GM18507 (cell line): ENCODE measurements around the gene RUNX1.
A peak's percentile ranks its signal among the peaks of the same experiment; 100 is the strongest.

Experiments used
- DNase-seq: peaks from one replicate; pipeline ENCODE4 v3.0.0; 2011; ENCODE audit warnings: low read depth; ENCODE audit not compliant: insufficient read length; ENCODE audit errors: extremely low spot score
- FAIRE-seq: peaks from 2 replicates; lab custom pipeline; 2011; peaks lifted over from hg19 to GRCh38; lab: Jason Lieb, UNC

Gene RUNX1

DNA sequence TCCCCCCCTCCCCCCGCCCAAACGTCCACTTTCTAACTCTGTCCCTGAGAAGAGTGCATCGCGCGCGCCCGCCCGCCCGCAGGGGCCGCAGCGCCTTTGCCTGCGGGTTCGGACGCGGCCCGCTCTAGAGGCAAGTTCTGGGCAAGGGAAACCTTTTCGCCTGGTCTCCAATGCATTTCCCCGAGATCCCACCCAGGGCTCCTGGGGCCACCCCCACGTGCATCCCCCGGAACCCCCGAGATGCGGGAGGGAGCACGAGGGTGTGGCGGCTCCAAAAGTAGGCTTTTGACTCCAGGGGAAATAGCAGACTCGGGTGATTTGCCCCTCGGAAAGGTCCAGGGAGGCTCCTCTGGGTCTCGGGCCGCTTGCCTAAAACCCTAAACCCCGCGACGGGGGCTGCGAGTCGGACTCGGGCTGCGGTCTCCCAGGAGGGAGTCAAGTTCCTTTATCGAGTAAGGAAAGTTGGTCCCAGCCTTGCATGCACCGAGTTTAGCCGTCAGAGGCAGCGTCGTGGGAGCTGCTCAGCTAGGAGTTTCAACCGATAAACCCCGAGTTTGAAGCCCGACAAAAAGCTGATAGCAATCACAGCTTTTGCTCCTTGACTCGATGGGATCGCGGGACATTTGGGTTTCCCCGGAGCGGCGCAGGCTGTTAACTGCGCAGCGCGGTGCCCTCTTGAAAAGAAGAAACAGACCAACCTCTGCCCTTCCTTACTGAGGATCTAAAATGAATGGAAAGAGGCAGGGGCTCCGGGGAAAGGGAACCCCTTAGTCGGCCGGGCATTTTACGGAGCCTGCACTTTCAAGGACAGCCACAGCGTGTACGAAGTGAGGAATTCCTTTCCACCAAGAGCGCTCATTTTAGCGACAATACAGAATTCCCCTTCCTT is 158.1 kb downstream of the RUNX1 start:
- FAIRE-seq = no peak
- DNase-seq = no peak

DNA sequence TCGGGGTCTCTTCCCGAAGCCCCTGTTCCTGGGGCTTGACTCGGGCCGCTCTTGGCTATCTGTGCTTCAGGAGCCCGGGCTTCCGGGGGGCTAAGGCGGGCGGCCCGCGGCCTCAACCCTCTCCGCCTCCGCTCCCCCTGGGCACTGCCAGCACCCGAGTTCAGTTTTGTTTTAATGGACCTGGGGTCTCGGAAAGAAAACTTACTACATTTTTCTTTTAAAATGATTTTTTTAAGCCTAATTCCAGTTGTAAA is 158.7 kb downstream of the RUNX1 start:
- DNase-seq (no peak), FAIRE-seq (no peak)

DNA sequence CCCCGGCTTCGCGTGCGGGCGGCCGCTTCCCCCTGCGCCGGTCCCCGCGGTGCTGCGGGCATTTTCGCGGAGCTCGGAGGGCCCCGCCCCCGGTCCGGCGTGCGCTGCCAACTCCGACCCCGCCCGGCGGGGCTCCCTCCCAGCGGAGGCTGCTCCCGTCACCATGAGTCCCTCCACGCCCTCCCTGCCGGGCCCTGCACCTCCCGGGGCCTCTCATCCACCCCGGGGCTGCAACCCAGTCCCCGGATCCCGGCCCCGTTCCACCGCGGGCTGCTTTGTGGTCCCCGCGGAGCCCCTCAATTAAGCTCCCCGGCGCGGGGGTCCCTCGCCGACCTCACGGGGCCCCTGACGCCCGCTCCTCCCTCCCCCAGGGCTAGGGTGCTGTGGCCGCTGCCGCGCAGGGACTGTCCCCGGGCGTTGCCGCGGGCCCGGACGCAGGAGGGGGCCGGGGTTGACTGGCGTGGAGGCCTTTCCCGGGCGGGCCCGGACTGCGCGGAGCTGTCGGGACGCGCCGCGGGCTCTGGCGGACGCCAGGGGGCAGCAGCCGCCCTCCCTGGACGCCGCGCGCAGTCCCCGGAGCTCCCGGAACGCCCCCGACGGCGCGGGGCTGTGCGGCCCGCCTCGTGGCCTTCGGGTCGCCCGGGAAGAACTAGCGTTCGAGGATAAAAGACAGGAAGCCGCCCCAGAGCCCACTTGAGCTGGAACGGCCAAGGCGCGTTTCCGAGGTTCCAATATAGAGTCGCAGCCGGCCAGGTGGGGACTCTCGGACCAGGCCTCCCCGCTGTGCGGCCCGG is 159.2 kb downstream of the RUNX1 start:
- FAIRE-seq (peak; percentile 41), DNase-seq (no peak)

DNA sequence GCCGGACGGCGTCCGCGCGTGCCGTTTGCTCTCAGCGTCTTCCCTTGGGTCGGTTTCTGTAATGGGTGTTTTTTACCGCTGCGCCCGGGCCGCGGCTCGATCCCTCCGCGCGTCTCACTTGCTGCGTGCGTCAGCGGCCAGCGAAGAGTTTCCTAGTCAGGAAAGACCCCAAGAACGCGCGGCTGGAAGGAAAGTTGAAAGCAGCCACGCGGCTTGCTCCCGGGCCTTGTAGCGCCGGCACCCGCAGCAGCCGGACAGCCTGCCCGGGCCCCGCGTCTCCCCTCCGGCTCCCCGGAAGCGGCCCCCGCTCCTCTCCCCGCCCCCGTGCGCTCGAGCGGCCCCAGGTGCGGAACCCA is 159.8 kb downstream of the RUNX1 start:
- FAIRE-seq = no peak
- DNase-seq = no peak

DNA sequence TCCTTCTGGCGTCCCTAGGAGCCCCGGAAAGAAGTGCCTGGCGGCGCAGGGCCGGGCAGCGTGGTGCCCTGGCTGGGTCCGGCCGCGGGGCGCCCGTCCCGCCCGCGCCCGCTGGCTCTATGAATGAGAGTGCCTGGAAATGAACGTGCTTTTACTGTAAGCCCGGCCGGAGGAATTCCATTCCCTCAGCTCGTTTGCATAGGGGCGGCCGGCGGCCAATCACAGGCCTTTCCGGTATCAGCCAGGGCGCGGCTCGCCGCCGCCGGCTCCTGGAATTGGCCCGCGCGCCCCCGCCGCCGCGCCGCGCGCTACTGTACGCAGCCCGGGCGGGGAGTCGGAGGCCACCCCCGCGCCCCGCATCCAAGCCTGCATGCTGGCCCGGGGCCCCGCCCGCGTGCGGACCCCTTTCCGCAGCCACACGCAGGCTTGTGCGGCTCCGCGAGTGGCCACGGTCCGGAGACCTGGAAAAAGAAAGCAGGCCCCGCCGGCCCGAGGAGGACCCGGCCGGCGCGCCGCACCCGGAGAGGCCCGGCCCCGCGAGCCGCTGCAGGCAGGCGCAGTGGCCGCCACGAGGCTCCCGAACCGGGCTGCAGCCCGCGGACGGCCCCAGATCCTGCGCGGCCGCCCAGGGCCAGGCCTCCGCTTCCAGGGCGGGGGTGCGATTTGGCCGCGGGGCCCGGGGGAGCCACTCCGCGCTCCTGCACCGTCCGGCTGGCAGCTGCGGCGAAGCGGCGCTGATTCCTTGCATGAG is 160.4 kb downstream of the RUNX1 start:
- DNase-seq = peak; percentile 73
- FAIRE-seq = peak; percentile 80

DNA sequence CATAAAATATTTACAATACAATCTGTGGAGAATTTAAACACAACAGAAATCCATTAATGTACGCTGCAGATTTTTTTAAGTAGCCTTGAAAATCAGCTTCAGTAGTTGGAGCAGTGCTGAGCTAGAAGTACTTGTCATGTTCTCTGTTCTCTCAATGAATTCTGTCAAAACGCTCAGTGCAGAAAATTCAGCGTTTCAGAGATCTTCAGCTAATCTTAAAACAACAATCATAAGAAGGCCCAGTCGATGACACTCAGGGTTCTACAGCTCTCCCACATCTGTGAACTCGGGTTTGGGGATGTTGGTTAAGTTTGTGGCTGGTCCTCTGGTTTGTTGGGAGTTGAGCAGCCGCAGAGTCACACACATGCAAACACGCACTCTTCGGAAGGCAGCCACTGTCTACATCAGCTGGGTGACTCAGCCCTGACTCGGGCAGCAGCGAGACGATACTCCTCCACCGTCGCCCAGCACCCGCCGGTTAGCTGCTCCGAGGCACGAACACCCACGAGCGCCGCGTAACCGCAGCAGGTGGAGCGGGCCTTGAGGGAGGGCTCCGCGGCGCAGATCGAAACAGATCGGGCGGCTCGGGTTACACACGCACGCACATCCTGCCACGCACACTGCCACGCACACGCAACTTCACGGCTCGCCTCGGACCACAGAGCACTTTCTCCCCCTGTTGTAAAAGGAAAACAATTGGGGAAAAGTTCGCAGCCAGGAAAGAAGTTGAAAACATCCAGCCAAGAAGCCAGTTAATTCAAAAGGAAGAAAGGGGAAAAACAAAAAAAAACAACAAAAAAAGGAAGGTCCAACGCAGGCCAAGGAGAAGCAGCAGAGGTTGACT is 161.2 kb downstream of the RUNX1 start:
- FAIRE-seq (no peak), DNase-seq (no peak)

DNA sequence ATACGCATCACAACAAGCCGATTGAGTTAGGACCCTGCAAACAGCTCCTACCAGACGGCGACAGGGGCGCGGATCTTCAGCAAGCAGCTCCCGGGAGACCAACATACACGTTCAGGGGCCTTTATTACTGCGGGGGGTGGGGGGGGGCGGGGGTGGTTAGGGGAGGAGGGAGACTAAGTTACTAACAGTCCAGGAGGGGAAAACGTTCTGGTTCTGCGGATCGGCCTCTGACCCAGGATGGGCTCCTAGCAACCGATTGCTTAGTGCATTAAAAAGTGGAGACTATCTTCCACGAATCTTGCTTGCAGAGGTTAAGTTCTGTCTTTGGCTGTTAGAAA is 162.0 kb downstream of the RUNX1 start:
- FAIRE-seq = no peak
- no peak for DNase-seq

DNA sequence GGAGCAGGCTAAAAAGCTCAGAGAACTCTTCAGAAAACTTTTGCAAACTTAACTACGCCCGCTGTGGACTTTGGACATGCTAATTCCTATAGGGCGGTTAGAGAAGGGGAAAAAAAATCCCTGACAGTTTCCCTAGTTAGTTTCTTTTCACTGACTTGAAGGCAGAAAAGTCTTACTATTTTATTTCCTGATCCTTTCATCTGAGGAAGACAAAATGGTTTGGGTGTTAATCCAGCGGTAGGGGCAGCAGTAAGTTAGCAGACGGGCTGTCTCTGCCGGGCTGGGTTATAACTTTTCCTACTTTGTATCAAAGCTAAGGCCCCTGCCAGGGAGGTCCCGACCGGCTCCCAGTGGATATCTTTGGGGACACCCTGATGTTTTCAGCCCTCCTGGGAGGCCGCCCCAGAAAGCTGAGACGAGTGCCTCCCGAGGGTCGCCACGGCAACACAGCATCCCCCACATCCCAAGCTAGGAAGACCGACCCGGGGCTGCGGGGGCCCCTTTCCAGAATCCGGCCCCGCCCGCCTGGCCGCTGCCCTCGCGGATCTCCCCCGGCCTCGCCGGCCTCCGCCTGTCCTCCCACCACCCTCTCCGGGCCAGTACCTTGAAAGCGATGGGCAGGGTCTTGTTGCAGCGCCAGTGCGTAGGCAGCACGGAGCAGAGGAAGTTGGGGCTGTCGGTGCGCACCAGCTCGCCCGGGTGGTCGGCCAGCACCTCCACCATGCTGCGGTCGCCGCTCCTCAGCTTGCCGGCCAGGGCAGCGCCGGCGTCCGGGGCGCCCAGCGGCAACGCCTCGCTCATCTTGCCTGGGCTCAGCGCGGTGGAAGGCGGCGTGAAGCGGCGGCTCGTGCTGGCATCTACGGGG is 162.6 kb downstream of the RUNX1 start:
- DNase-seq (no peak), FAIRE-seq (no peak)

DNA sequence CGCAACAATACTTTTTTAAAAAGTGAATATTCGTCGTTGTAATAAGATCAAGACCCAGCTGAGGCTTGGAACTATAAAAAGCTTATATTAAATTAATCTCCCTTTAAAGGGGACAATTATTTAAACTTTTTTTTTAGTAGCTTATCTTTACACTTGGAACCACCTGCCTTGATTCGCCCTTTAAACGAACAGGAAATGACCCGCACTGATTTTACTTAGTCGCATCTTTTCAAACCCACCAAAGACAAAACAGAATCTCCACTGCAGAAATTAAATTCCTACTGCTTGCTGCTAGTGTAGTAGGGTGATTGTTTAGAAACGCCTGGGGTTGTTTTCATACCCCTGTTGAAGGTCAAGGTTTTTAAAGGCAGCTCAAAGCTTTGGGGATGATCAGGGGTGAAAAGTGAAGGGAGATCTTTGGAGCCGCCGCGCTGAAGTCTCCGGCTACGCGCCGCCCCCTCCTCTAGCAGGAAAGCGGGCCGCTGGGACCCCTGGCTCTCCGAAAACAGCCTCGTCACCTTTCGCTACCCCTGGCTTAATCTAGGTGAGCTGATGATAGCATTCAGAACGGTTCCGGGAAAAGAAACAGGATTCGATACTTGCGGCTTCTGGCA is 163.4 kb downstream of the RUNX1 start:
- DNase-seq = no peak

DNA sequence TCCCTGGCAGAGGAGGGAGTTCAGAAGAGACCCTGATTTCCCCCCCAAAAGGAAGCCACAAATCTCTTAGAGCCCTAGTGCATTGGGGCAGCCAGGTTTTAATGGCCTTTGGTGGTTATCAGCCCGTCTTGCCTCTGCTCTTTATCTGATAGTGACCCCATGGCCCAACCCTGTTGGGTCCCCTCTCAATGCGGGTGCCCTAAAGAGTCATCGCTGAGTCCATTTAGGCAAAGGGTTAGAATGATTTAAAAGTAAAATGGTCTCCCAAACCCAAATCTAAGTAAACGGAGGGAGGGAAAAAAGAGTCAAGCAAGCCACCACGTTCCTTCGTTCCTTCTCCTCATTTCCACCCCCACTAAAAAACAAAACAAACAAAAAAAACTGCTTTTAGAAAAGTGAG is 164.0 kb downstream of the RUNX1 start:
- FAIRE-seq = no peak

More for the DNA sequence above, 163.4 kb downstream of the RUNX1 start:
- no peak for FAIRE-seq

DNA sequence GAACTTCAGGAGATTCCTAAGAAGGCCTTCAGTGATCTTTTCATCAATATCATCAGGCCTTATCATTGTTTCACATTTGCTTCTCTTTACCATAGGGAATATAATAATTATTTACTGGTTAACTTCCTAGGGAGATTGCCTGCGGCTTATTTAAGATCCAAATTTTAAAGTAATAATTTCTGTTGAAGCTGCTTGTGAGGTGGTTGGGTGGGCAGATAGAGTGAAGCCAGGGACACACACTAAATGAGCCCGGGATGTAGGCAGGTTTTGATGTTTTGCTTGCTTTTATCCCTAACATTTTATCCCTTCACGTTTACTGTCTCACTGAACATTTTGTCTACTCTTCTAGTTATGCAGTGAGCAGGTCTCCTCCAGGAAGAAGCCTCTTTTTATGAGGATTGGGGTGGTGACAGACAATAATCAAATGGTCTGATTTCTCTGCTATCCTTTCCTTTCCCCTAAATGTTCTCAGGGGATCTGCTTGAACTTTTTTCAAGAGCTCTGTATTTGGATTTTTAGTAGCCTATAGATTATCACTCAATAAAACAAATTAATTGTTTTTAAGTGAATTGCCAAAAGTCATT is 164.7 kb downstream of the RUNX1 start:
- FAIRE-seq (no peak), DNase-seq (no peak)

More for the DNA sequence above, 164.0 kb downstream of the RUNX1 start:
- no peak for DNase-seq

DNA sequence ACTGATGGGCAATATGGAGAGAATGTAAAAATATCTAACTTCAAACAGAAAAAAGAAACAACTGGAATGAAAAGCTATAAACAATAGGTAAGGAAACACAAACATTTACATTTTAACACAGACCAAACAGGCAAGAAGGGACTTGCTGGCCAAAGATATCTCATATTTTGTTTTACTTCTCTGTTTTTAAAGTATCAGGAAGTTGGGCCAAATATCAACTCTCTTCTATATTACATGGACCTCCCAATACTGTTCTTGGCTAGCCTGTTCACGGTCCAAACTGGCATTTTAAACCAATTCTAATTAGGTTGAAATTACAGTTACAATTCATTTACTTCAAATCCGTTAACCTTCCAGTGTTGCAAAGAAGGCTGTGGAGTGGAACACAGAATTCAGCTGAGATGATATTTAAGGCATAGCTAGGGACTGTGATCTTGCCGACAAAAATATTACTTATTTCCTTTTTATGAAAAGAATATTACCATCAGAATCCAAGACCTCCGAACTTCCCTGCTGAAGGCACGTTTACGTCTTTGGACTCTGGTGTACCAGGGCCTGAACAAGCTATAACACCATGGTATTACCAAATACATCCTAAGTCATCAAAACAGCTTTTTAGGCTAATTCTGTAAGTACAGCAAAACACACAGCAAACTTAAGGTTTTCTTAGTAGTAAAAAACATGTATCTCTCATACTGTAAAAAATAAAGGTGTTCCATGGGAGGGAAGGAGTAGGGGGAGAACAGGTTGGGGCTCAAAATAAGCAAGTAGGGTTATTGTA is 165.4 kb downstream of the RUNX1 start:
- FAIRE-seq = no peak
- no peak for DNase-seq

DNA sequence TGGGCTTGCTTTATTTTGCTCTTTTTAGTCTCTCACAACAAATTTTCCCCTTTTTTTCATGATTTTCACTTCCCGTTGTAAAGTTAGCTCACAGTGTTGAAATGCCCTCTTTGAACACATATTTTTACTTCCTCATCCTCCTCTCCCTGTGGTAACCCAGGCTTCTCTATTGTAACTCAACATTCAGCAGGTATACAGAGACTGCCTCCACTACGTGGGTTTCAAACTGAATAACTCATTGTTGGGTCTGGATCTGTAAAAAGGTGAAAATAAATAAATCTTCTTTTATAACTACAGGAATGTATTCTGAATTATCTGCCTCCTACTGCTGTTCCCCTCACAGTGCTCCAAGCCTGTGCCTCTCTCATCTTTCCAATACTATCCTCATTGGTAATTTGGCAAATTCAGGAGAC is 166.4 kb downstream of the RUNX1 start:
- peak; percentile 79 for FAIRE-seq
- no peak for DNase-seq

DNA sequence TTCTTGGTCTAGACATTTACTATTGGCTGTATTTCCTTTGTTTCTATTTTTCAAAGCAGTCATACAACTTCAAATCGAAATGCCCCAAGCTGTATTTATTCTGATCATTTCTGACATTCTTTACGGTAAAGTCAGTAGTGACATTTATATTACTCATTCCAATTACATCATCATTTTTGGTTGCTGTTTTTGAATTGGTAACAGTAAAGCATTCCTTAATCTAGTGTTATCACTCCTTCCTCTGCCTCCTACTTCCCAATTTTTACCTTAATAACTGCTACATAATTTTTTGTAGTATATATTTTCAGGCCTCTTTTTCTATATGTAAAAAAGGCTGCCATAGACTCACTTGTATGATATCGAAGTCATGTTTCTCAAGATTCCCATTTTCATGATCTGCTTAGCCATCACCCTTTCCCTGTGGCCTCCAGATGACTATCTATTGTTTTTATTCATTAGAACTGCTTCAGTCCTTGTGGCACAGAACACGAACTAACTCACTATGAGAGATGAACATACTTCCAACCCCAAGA is 167.2 kb downstream of the RUNX1 start:
- DNase-seq = no peak
- no peak for FAIRE-seq

DNA sequence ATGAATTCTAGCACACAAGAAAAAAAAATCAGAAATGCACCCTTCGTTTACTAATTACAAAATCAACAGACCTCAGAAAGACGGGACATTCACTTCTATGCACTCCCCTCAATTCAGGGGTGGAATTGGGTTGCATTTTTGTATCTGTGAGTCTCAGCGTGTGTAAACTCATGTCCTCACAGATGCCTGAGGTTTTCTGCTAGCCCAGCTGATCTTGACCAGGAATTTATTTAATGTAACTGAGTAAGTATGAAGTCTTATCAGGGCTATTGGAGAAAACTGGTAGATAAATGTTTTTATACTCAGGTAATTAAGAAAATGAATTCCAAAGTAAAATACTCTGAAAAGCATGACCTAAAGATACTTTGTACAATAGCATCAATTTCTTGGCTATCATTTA is 167.7 kb downstream of the RUNX1 start:
- DNase-seq (no peak), FAIRE-seq (no peak)

DNA sequence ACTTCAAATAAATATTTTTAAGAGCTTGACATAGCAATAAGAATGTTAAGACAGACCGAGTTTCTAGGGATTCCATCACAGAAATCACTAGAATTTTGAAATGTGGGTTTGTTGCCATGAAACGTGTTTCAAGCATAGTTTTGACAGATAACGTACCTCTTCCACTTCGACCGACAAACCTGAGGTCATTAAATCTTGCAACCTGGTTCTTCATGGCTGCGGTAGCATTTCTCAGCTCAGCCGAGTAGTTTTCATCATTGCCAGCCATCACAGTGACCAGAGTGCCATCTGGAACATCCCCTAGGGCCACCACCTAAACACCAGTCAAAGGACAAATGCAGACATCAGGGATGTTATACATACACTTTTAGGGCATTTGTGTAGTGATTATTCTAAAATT is 168.7 kb downstream of the RUNX1 start:
- FAIRE-seq (no peak), DNase-seq (no peak)

DNA sequence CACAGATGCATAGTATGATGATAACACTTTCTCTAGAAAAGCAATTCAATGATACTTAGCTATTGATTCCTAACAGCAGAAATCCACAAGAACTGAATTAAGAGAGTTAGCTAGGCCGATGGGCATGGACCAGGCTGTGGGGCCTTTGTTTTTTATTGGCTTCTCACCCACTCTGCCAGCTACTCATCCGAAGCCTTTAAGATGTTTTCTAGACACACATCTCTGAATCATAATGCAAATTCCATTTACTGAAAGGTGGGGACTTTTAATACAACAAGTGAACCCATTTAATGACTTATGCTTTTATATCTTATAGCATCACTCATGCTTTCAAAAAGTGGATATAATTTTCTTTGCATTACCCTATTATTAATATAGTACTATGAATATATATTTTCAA is 170.2 kb downstream of the RUNX1 start:
- FAIRE-seq = no peak
- DNase-seq = no peak
